Measurements from ENCODE around the gene ASB4.
"Not testable (repeated sequence)": the region's sequence is repeated elsewhere in the genome, so short reads cannot be mapped to it uniquely, and the experiment has no call there.

Gene ASB4, protein sequence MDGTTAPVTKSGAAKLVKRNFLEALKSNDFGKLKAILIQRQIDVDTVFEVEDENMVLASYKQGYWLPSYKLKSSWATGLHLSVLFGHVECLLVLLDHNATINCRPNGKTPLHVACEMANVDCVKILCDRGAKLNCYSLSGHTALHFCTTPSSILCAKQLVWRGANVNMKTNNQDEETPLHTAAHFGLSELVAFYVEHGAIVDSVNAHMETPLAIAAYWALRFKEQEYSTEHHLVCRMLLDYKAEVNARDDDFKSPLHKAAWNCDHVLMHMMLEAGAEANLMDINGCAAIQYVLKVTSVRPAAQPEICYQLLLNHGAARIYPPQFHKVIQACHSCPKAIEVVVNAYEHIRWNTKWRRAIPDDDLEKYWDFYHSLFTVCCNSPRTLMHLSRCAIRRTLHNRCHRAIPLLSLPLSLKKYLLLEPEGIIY

DNA sequence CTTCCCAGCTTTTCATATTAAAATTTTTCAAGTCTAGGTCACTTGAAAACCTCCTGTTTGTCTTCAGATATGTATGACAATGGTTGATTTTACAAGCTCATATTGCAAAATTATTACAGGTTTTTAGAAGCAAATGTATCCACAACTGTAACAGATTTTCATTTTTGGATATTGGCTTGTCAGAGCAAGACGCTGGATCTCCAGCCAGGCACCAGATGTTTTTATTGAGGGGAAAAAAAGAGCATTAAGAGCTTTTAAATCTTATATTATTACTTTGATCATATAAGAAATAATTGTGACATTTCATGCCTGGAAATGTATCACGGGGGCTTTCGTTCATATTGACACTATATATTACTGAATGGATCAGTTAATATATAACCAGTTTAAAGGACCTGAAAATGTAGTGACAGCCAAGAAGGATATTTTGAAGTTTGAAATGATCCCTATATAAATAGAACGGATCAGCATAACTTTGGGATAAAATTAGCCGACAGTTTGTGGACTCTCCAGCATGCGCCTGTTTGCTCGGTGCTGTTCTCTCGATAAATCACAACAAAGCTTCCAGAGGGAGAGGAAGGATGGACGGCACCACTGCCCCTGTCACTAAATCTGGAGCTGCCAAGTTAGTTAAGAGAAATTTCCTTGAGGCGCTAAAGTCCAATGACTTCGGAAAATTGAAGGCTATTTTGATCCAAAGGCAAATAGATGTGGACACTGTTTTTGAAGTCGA is at the start of gene ASB4:
ASB4 (plus strand) TSS at position 553 of the 733 bp plus-strand sequence; CDS start at position 582, 29 bp downstream.
- no peak for DNase-seq

DNA sequence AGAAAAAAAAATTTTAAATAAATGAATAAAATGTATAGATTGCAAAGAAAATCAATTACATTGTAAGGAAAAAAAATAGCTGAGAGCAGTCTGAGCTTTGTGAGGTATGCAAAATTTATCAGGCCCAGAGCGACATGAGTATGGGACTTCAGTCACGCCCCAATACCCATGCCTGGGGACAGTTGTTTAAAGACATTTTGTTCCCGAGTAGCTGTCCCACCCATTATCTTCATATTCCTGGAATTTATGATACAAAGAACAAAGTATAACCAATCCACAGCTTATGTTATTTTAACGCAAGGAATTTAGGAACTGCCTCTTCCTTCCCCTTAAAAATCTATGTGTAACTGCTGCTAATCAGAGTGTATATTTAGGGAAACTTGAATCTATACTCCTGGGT is 49.3 kb upstream of the ASB4 start:
- no peak for DNase-seq

DNA sequence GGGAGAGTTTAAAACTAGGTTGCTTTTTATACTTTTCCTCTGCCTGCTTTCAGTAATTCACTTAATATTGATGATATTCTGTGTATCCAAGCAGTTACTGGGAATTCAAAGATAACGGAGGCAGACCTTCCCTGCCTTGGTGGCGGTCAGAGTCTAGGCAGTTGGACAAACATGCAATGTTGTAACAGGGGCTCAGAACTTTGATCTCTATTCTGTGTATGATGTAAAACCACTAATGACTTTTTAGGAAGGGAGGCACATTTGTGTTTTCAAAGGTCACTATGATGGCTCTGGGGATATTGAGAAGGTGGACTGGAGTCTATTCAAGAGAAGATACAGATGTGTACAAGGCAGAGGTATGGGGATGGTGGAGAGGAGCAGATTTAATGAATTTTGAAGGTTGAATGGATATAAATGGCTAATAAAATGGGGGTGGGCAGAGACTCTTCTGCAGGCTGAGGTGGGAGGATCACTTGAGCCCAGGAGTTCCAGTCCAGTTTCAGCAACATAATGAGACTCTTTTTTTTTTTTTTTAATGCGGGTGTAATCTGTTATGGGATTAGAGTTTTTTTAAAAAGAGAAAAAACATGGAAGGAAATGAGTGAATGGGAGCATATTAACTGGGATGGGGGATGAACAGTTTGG is 45.2 kb upstream of the ASB4 start:
- no peak for DNase-seq

DNA sequence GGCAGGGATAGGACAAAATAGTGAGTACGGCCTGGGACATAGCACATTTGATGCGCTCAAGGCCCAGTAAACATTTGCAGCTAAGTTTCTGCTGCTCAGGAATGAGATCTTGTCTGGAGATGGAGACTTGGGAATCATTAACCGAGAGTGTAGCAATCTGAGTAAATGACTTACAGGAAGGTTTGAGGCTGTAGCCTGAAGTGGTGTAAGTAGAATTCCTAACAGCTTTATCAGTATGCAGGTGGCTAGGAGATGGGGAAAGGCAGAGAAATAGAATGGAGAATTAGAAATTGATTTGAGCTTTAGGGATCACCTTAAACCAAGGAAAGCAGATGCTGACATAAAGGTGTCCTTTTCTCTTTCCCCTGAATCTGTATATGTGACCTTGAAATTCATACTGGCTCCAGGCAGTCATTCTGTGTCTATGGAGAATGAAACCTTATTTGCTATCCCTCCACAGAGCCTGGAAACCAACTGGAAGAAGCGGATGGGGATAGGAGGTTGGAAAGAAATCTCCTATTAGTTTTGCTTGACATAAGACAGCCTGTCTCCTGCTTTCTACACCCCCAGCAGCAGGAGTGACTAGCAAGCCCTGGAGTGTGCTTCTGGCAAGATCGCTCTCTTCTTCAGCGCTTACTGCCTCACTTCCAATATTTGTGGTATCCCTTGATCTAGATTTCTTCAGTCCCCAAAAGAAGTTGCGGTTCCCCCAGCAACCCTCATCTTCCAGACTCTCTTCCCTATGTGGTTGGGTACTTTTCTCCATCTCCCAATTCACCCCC is 44.5 kb upstream of the ASB4 start:
- DNase-seq, result no peak

DNA sequence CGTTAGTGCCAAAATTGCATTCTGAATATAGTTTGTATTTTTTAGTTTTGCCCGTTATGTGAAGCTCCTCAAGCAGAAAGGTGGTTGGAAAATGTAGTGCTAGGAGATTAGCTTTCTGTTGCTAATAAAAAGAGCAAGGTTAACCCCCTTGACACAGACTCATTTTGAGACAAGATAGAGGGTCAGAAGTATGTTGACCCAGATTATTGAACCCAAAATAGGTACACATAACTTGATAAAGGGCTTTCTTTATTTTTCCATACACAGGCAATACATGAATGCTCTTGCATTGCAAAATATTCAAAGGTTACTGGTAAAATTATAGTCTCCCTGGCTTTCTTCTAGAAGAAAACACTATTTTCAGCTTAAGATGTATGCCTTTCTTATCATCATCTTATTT is 40.9 kb upstream of the ASB4 start:
- DNase-seq, result no peak

DNA sequence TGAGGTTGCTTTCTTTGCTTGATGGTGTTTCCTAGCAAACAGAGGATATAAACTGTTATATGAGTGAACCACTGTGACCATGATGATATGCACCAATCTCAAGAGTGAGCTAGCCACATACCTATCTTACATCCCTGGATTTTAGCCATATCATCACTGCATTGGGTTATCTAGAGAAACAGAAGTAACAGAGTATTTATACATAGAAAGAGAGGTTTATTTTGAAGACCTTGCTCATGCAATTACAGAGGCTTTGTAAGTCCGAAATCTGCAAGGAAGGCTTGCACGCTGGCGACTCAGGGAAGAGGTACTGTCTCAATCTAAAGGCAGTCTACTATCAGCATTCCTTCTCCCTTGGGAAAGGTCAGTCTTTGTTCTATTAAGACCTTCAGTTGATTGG is 39.1 kb upstream of the ASB4 start:
- no peak for DNase-seq

DNA sequence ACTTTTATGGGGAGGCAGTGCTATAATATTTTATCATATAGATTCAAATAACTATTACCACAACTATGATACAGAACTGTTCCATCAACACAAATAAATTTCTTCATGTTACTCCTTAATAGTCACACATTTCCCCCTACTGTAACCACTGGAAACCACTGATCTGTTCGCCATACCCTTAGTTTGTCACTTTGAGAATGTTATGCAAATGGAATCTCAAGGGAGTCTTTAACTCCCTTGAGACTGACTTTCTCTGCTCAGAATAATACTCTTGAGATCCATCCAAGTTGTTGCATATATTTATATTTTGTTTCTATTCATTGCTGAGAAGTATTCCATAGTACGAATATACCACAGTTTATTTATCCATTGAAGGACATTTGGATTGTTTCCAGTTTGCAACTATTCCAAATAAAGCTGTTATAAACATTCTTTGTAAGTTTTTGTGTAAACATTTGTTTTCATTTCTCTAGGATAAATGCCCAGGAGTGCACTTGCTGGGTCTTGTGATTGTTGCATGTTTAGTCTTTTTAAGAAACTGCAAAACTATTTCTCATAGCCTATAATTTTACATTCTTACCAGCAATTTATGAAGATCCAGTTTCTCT is 31.2 kb upstream of the ASB4 start:
- DNase-seq, result no peak

DNA sequence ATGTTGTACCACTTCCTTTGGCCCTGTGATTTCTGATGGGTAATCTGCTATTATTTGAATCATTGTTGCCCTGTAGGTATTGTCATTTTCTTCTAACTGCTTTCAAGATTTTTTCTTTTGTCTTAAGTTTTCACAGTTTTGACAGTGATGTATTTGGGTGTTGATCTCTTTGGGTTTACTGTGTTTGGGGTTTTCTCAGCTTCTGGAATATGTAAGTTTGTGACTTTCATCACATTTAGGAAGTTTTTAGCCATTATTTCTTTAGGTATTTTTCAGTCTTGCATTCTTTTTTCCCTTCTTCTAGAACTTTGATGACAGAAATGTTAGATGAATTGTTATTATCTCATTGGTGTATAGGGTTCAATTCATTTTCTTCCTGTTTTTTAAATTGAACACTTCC is 27.8 kb upstream of the ASB4 start:
- no peak for DNase-seq

DNA sequence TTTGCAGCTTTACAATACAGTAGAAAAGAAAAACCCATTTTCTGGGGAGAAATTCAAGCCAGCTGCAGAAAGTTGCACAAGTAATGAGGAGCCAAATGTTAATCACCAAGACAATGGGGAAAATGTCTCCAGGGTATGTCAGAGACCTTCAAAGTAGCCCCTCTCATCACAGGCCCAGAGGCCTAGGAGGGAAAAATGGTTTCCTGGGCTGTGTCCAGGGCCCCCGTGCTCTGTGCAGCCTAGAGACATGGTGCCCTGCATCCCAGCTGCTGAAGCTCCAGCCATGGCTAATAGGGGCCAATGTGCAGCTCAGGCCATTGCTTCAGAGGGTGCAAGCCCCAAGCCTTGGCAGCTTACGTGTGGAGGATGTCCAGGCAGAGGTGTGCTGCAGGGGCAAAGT is 25.1 kb upstream of the ASB4 start:
- DNase-seq, result not testable (repeated sequence)

DNA sequence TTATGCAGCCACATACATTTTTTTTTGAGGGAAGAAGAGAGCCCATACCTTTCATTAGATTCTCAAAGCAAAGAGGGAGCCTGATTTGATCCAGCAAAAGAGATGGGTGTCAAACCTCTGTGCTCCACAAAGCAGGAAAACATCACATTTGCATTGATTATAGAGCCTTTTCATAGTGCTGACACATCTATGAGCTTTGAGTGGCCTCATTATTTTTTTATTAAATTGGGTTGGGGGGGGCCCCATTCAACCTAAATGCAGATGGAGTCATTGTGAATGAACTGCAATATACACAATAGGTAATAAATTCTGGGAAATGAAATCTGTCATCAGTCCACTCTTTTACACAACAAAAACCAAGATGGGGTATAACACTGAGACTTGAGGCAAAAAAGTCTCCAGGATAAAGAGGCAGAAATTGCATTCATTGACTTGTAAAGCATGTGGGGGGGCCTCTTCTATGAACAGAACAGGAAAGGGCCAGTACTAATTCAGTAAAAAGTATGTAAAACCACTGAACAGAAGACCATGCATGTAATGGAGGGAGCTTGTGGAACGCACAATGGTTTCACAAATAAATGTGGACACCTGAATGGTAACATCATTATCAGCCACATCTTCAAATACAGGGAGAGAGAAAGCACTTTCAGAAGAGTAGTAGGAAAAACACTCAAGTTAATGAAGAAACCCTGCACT is 17.7 kb upstream of the ASB4 start:
- no peak for DNase-seq

DNA sequence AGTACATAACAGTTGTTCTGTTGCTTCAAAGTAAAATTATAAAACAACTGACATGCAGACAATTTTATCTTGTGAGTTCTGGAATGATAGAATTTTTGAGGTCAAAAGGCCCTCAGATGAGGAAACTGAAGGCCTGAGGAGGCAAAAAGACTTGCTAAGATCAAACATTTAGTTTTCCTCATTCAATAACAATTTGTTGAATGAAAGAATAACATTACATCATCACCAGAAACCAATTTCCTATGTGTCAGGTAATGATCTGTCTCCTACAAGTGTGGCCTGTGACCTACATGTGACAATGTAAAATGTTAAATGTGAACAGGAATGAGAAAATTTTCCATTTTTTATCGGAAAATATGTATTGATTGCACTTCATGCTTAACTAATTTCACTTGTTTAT is 16.6 kb upstream of the ASB4 start:
- DNase-seq, result no peak

DNA sequence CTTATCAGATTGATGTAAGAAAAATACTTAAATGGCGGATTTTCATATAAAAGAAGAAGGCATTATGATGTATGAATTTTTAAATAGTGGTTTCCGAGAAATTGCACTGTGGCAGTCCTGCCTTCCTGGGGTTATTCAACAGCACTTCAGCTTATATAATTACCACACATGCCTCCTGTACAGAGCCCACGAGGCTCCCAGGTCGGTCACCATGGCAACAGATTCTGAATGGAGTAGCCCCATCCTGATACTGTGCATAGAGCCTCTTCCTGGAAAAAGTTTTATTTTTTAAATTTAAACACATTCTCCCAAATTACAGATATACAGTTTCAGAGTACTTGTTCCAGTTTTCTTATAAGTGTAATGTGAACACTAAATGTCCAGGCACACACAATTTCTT is 15.9 kb upstream of the ASB4 start:
- DNase-seq, result no peak

DNA sequence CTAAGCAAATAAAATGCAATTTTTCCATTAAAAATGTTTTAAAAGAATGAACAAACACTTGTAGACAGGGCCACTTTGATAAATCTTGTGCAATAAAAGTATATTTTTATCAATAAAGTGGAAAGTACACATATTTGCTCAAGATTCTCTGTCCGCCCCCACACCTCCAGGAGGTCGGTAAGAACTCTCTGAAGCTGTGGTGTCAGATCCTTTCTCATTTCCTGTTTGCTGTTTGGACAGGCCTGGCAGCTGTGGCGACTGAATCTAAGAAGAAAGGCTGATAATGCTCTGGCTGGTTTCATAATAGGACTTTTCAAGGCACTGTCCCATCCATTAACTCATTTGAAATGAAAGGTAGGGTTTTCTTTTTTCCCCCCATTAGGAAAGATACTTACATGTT is 15.3 kb upstream of the ASB4 start:
- no peak for DNase-seq

DNA sequence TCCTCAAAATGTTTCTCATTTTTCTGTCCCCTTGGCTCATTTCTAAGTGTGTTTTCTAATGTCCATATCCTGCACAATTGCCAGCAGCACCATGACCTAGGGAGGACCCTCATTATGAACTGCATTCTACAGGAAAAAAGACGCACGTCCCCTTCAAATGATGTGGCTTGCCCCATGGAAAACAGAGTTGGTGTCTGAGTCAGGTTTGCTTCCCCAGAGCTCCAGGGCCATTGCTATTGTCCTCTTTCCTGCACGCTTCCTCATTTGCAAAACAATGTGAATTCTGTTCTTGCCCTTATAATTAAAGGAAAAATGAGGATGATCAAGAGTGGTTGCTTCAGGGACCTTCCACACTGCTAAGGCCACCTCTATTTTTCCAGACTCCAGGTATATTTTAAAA is 14.7 kb upstream of the ASB4 start:
- no peak for DNase-seq

DNA sequence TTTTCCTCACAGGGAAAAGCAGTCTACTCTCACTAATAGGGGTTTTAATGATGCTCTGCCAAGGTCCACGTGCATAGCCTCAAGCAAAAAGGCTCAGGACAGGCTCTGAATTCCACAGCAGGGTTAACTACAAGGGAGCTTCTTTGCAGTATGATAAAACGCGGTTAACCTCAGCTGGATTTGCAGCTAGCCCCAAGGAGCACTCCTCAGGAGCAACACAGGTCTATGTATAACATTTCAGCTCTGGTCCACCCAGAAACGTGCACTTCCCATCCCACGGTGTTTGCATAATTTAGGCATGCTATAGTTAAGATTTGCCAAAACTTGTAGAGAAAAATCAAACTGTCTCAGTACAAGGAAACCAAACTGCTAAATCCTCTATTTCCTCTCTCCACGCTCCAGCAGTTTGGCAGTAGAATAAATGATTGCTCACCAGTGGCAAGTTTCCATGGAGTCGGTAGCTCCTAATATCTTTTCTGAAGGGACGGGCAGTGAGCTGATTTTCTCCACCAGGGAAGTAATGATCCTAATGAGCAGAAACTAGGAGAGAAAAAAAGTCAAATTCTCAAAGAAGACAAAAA is 13.1 kb upstream of the ASB4 start:
- no peak for DNase-seq

DNA sequence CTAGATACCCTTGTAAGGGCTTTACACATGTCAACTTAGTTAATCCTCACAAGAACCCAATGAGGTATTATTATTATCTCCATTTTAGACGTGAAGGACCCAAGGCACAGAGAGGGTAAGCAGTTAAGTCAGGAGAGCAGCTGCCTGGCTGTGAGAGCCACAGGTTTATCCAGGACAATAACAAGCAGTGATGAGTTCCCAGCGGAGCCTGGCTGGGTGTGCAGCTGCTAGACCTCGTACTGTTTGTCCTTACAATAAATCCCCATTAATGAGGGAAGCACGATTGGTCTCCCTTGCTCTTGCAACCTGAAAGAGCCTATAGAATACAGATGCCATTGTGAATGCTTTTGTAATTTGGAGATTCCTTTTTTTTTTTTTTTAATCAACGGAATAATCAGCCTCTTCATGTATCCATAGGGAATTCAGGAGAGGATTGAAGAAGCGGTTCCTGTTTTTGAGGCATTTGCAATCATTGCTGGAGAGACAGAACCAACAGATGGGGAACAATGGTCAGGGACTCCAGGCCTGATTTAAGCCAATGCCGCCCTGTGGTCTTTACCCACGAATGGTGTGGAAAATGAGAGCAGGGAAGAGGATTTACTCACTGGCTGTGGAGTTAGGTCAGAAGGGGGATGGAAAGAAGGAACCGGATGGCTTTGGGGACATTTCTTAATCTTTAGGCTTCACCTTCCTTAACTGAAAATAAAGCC is 12.3 kb upstream of the ASB4 start:
- DNase-seq, result no peak

DNA sequence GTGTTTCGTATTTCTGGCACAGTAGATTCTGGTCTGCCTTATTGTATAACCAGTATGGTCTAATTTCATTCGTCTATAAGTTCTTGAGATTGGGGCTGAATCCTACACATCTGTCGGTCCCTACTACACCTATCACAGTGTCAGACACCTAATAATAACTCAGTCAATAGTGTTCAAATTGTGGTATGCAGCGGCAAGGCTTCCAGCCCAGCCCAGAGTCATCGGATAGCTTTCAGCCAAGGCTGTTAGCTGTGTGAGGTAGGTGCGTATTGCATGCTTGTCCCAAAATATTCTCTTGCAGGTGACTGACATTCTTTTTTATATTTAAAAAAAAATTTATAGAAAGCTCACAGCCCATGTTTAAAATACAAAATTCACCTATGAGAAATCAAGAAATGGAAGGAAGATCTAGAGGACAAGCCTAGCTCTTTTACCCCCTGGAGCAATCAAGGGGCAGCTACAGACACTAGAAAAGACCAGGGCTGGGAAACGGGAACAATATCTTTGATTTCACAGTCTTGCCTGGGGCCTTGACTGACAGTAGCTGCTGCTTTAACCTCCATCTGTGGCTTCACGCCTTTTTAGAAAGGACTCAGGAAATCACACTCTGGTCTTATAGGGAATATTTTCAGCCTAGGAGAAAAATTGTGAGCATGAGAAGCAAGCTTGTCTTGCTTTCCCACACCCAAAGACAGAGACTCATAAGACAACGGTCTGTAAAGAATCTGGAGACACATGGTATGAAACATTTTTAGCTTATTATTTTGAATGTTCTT is 9.5 kb upstream of the ASB4 start:
- no peak for DNase-seq

DNA sequence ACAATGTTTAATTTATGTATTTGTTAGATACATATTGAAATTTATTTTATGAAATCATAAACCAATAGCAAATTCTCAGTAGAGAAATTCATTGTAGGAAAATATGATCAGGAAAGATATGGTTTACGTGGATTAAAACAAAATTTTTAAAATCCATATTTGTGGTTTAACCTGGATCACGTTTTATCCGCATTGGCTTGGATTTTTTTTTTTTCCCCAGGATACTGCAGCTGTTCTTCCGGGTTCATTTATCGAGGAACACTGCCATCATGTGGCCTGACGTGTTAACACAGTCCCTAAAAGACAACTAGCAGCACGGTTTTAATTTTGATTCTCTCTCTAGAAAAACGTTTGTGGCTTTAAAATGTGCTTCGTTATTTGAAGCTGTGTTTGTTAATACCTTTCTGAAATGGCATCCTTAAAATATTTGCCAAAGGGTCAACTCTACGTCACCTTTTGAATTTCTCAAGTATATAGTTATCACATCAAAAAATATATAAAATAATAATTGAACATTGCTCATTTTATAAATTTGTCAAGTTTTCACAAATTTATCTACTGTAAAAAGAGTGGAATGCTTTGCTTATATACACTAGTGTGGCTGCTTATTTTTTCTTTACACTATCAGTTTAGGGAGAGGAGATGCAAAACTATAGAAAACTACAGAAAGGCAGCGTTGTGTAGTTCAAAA is 8.7 kb upstream of the ASB4 start:
- peak; percentile 29 to 80 for DNase-seq

DNA sequence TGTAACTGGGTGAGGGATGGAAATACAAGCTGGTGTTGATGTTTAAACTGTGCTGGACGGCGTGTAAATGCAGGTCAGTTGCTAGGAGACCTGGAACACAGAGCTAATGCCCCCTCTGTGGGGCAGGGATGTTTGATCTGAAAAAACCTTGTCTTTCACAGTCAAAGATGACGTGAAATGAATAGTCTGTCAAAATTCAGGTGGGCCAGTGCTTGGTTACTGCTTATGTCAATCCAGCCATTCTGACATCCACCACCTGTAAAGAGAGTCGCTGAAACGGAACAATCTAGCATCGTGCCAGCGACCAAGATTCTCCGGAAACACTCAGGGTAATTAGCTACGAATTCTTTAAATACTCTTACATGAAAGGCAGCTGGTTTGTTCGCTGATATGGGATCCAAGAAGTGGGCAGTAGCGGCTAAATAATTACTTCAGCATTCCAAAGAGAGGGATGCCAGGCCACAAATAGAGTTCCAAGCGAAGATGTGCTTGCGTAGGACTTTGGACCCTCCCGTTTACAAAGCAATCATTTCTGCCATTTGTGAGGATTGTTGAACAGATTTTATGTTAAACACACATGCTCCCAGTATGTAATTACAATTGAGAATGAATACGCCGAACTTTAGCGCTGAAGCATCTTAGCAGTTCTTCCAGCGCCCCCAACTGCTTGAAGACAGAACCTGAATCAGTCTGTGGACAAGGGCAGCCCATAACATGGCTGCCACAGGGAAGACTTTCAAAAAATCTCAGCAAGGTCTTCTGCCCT is 7.3 kb upstream of the ASB4 start:
- peak; percentile 40 to 50 for DNase-seq

Data from hippocampal formation (tissue), 2 donors.